GM18951 (cell line): ENCODE results near the gene SOD2.
"Not testable (repeated sequence)": the region's sequence is repeated elsewhere in the genome, so short reads cannot be mapped to it uniquely, and the experiment has no call there.

Source experiments
- POLR2A ChIP-seq: IDR thresholded peaks from 4 replicates; pipeline ENCODE4 v1.6.1; 2011; ENCODE audit warnings: mild to moderate bottlenecking; ENCODE audit not compliant: insufficient read length, insufficient read depth; ENCODE audit errors: extremely low read depth
- in situ Hi-C: fragments of 300-500 bp; cut with MboI; formaldehyde crosslinking; loops from one replicate; pipeline ENCODE4 v1.12.0; 2022; ENCODE audit warnings: low sequenced_read_pairs, mixed read lengths, inconsistent platforms; ENCODE audit not compliant: unreplicated experiment

The SOD2 gene

DNA sequence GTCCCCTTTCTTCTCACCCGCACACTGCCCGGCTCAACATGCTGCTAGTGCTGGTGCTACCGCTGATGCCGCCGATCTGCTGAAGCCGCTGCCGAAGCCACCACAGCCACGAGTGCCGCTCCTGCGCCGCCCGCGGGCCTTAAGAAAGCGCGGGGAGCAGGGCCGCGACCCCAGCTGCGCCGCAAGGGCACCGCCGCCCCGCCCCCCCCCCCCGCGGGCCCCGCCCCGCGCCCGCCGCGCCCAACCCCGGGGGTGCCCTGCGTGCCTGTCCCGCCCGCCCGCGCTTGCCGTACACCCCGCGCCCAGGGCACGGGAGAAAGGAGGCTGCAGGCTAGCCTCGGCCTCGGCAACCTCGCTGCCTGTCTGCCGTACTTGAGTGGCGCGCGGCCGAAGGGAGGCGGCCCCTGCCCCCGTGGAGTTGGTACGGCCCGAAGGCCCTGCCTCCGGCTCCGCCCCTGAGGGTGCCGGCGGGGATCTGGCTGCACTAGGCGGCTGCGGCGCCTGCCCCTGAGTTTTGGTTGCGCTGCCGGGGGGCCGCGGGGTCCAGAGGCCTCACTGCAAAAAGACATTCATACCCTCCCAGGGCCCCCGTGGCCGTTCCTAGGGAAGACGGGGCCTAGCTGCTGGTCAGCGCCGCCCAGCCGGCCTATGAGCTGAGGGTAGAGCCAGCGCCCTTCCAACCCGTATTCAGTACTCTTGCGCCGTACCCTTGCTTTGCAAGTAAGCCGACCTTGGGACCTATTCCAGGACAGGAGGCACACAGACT is at the start of gene SOD2:
SOD2 (minus strand) TSS at position 114 of the 766 bp plus-strand sequence; CDS start at position 40, 74 bp downstream.
- in situ Hi-C loops: no loop called here

DNA sequence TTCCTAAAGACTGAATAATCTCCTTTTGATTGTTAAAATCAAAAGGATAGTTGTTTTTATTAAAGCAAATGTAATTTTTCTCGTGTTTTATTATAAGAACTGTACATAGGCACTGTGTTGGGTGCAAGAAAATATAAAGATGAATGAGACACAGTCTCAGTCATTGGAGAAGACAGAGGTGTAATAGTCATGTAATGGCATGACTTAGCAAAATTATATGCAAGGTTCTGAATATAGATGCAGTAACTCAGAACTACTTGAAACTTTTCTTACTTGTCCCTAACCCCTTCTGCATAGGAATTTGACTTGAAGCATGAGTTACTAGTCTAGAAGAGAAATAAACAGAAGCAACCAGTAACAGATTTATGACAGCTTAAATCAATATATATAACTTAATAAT is 49.1 kb upstream of the SOD2 start:
- in situ Hi-C loops: no loop called here
- TF ChIP-seq POLR2A: no peak

More for the DNA sequence above, at the start of gene SOD2:
- peak; percentile 93 for TF ChIP-seq POLR2A

DNA sequence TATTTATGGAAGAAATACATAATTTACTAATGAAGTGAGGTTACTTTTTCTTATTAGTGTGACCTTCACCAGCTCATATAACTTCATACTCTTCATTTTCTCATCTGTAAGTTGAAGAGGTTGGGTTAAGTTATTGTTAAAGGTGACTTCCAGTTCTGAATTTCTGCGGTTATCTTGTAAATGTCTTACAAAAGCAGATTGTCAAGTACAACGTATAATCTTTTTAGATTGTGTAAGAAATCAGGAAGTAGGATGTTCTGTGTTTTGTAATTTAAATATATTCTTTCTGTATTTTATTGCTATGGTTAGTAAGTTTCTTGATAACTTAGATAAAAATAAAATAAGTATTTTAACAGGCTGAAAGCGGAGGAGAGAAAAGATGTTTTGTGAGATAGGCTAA is 46.3 kb upstream of the SOD2 start:
- no peak for TF ChIP-seq POLR2A
- in situ Hi-C loops: no loop called here

DNA sequence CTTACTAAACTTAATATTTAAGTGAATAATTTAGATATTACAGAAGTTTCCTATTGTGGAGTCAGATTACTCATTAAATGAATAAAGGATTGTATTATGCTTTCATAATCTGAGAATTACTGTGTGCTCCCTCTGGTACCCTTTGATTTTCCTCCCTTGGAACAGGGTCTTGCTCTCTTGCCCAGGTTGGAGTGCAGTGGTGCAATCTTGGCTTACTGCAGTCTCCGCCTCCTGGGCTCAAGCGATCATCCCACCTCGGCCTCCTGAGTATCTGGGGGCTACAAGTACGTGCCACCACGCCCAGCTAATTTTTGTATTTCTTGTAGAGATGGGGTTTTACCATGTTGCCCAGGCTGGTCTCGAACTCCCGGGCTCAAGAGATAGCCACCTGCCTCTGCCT is 43.9 kb upstream of the SOD2 start:
- in situ Hi-C loops: no loop called here
- TF ChIP-seq POLR2A: no peak

DNA sequence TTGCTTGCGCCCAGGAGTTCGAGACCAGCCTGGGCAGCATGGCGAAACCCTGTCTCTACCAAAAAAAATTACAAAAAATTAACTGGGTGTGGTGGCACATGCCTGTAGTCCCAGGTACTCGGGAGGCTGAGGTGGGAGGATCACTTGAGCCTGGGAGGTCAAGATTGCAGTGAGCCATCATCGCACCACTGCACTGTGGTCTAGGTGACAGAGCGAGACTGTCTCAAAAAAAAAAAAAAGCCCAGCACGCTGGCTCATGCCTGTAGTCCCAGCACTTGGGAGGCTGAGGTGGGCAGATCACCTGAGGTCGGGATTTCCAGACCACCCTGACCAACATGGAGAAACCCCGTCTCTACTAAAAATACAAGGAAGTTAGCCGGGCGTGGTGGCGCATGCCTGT is 40.4 kb upstream of the SOD2 start:
- in situ Hi-C loops: not testable (repeated sequence)

DNA sequence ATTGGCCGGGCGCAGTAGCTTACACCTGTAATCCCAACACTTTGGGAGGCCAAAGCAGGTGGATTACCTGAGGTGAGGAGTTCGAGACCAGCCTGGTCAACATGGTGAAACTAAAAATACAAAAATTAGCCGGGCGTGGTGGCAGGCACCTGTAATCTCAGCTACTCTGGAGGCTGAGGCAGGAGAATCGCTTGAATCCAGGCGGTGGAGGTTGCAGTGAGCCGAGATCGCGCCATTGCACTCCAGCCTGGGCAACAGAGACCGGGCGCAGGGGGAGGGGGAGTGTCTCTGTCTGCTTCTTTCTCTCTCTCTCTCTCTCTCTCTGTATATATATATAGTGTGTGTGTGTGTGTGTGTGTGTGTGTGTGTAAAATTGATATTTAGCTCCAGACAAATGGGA is 39.5 kb upstream of the SOD2 start:
- in situ Hi-C loops: not testable (repeated sequence)

DNA sequence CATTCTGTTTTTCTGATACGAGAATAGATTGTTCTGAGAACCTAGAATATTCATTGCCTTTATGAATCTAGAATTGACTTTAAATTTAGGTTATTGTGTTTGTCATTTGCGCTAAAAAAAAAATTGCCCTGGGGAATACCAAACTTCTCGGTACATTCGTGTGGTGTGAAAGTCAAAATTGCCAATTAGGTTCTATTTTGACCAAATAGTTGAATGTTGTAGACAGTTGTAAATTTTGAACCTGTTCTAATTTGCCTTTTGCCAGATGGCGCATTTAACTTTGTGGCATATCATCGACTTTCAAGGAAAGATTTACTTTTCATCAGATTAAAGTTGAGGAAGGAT is 37.3 kb upstream of the SOD2 start:
- no peak for TF ChIP-seq POLR2A
- in situ Hi-C loops: no loop called here

DNA sequence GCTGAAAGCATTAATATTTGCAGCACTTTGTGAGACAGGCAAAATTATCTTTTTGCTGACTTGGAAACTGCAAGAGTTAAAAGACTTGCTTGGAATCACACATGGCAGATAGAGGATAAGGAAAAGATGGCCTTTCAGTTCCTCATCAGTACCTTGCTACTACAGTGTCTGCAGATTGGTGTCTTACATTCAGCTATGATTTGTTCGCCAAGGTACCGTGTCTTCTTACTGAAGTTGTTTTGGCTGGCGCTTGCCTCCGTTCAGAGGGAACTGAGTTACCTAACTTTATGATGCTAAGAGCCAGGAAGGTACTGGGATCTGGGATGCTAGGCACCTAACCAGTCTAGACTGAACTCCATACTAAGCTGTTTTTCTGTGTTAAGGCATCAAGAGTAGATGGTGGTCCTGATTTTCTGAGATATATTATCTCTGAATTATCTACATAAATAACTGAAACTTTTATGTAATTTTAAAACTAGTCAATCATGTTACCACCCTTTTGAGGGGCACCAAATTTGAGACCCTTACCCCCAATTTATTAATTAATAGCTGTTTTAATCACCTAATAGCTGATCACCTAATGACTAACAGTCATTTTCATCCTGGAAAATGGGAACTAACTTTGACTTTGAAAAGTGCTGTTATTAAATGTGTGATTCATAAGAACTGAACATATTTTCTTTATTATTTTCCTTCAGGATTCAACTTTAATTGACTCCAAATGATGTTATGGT is 36.7 kb upstream of the SOD2 start:
- TF ChIP-seq POLR2A: no peak
- in situ Hi-C loops: no loop called here

DNA sequence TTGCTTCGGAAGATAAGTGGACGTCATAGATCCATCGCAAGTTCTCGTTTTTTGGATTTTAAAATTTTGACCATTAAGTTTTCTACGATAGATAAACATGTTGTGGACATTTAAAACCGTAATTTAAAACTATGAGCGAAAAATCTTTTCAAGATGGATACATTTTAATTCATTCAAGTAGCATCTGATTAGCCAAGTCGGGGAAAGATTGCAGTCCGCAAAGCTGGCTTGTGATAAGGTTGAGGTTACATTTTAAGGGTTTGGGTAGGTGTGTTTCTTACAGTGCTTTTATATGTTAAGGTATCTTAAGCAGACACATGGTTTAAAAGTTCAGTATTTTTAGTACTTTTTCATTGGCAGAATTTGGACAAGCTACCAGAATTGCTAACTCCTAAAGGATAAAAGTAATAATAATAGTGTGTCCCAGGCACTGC is 35.5 kb upstream of the SOD2 start:
- TF ChIP-seq POLR2A: no peak
- in situ Hi-C loops: no loop called here

DNA sequence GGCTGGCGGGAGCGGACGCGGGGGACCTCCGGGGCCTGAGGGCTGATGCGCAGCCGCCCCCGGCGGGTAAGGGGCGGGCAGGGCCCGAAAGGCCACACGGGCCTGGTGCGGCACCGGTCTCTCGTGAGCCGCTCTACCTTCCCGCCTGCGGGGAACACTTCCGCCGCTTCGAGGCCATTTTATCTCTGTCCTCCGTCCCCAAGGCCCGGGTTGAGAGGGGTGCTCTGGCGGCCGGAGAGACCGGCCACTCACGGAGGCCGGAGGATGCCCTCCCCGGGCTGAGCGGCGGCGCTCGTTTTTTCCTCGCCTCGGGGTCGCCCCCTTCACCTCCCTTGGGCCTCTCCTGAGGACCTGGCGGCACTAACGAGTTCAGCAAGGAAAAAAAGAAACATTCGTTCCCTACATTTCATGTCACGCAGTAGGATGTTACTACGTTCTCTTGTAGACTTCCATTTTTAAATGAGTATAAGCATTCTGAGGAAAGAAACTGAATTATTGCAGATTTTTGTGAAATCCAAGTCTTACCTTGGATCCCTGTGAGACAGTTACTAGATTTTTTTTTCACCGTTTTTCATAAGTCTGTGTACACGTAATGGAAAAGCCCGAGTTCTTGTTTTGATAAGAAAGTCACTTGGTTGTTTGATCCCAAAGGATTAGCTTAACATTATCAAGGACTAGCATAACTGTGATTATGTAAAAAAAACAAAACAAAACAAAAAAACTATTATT is 34.8 kb upstream of the SOD2 start:
- in situ Hi-C loops: no loop called here

DNA sequence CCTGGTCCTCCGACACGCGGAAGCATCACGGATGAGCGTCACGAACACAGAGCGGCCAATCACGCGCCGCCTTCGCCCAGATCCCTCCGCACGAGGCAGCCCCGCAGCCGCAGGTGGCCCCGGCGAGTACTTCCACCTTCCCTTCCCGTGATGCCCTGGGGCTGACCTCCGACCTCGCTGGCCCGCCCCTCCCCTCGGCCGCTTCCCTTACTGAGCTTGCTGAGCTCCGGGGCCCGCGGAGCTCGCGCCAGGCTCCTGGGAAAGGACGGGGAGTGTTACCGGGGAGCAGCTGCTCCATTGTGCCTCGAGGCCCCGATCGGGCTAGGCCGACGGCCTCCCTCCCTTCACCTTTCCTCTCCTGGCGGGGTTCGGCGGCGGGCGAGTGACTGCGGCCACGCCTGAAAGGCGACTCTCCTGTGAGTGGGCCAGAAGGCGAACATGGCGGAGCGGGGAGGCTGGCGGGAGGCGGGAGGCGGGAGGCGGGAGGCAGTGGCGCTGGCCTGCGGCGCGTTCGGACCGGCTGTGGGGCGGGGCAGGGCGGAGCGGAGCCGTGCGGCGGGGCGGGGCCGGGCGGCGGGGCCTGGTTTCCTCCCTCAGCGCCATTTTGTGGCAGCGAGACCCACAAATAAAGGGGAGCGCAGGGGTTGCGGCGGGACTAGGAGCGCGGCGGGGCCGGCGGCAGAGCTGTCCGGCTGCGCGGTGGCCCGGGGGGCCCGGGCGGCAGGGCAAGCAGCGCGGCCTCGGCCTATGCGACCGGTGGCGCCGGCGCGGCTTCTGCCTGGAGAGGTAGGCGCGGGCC is 34.1 kb upstream of the SOD2 start, which contains the start of gene WTAP:
WTAP (plus strand) TSS at position 589 of the 799 bp plus-strand sequence. CDS start 8,760 bp downstream, outside the sequence.
- peak; percentile 94 for TF ChIP-seq POLR2A
- in situ Hi-C loops: no loop called here

More for the DNA sequence above, 34.8 kb upstream of the SOD2 start:
- no peak for TF ChIP-seq POLR2A

DNA sequence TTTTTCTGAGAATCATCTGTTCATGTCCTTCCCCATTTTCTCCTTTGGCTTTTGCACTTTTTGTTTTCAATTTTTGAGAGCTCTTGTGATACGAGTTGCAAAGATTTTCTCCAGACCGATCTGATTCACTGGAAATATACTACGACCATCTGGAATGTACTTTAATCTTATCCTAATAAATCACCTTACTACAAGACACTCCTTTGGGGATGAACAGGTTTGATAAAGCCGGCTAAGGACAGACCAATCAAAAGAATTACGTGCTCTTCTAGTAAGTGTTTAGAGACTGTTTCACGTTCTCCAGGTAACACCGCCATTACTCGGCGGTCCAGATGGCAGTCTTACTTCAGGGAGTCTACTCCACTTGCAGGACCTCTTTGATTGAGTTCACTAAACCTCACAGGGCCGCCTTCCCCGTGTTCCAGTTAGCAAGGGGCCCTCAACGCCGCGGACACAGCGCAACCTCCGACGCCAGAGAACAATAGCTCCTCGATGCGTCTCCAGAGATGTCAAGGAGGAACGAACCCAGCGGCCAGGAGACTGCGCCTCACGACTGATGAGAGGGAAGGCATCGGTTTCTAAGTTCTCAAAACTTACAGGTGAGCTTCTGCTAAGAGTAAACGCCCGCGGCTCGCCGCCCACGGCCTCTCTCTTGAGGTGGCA is 33.3 kb upstream of the SOD2 start:
- in situ Hi-C loops: no loop called here
- no peak for TF ChIP-seq POLR2A

DNA sequence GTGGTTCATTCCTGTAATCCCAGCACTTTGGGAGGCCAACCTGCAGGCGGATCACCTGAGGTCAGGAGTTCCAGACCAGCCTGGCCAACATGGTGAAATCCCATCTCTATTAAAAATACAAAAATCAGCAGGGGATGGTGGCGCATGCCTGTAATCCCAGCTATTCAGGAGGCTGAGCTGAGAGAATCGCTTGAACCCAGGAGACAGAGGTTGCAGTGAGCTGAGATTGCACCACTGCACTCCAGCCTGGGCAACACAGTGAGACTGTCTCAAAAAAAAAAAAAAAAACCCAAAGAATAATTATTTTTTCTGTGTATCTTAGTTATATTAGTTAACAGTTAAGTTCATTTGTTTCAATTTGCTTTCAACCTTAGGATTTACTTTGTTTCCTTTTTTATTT is 32.2 kb upstream of the SOD2 start:
- in situ Hi-C loops: not testable (repeated sequence)
